Measurements from ENCODE around the gene SPNS2.

SPNS2 gene

GRCh38 chr17:4572131-4572530 is 73.5 kb downstream of the SPNS2 start:
- Histone ChIP-seq H3K9me3 (ENCODE audit: insufficient read depth, low read depth, low read length) (no peaks in the 10 kb centered on the region), H3F3A (ENCODE audit: low read depth) (no peaks in the 10 kb centered on the region), H3K9me2 (replicated peaks; ENCODE audit: low read depth, low read length) (no peaks in the 10 kb centered on the region), H3K36me3 (ENCODE audit: insufficient read depth, low read length) (no peaks in the 10 kb centered on the region), H3K4me1 (ENCODE audit: insufficient read depth, low read length, poor library complexity, severe bottlenecking) (peaks cover 10% of the 10 kb centered on the region), H3K4me2 (ENCODE audit: low read depth, low read length, poor library complexity, severe bottlenecking) (no peak overlapping the region), H3K4me3 (ENCODE audit: low read length, poor library complexity, severe bottlenecking) (no peak overlapping the region), H4K20me1 (ENCODE audit: insufficient read depth, low read length, poor library complexity, severe bottlenecking) (no peaks in the 10 kb centered on the region), H3K79me2 (ENCODE audit: insufficient read depth, low read length) (no peaks in the 10 kb centered on the region), H2AFZ (ENCODE audit: low read length) (no peak overlapping the region), H3K9ac (ENCODE audit: low read depth, low read length, poor library complexity, severe bottlenecking) (no peak overlapping the region), H3K27me3 (ENCODE audit: insufficient read depth, low read length, poor library complexity, severe bottlenecking) (no peaks in the 10 kb centered on the region)
- TF ChIP-seq EZH2phosphoT487 (IDR thresholded peaks at IDR 0.05; ENCODE audit: borderline replicate concordance) (no peak), CTCF (conservative IDR thresholded peaks at IDR 0.05; ENCODE audit: low read length) (no peak)

DNA sequence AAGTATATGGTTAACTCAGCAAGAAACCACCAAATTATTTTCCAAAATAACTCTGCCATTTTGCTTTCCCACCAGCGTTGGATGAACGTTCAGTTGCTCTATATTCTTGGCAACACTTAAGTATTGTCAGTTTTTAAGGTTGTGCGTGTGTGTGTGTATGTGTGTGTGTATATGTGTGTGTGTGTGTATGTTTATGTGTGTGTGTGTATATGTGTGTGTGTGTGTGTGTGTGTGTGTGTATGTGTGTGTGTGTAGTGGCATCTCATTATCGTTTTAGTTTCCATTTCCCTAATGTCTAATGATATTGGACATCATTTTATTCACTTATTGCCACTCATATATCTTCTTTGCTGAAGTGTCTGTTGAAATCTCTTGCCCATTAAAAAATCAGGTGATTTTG is 74.4 kb downstream of the SPNS2 start:
- no peak overlapping the region for H3K9ac ChIP-seq (ENCODE audit: low read depth, low read length, poor library complexity, severe bottlenecking)
- no peak overlapping the region for H2AFZ ChIP-seq (ENCODE audit: low read length)
- no peaks in the 10 kb centered on the region for H3K79me2 ChIP-seq (ENCODE audit: insufficient read depth, low read length)
- H4K20me1 ChIP-seq (ENCODE audit: insufficient read depth, low read length, poor library complexity, severe bottlenecking): no peaks in the 10 kb centered on the region
- H3K4me2 ChIP-seq (ENCODE audit: low read depth, low read length, poor library complexity, severe bottlenecking): no peak overlapping the region
- no peak overlapping the region for H3K4me3 ChIP-seq (ENCODE audit: low read length, poor library complexity, severe bottlenecking)
- H3K9me3 ChIP-seq (ENCODE audit: insufficient read depth, low read depth, low read length): no peaks in the 10 kb centered on the region
- no peaks in the 10 kb centered on the region for H3K9me2 ChIP-seq (replicated peaks; ENCODE audit: low read depth, low read length)
- no peaks in the 10 kb centered on the region for H3K36me3 ChIP-seq (ENCODE audit: insufficient read depth, low read length)
- no peaks in the 10 kb centered on the region for H3F3A ChIP-seq (ENCODE audit: low read depth)
- no peaks in the 10 kb centered on the region for H3K27me3 ChIP-seq (ENCODE audit: insufficient read depth, low read length, poor library complexity, severe bottlenecking)
- H3K4me1 ChIP-seq (ENCODE audit: insufficient read depth, low read length, poor library complexity, severe bottlenecking): peaks cover 10% of the 10 kb centered on the region
- TF ChIP-seq CTCF (conservative IDR thresholded peaks at IDR 0.05; ENCODE audit: low read length): no peak
- no peak for TF ChIP-seq EZH2phosphoT487 (IDR thresholded peaks at IDR 0.05; ENCODE audit: borderline replicate concordance)

- Histone ChIP-seq H3K9ac (ENCODE audit: low read depth, low read length, poor library complexity, severe bottlenecking) (no peak overlapping the region), H3K79me2 (ENCODE audit: insufficient read depth, low read length) (no peaks in the 10 kb centered on the region)
- TF ChIP-seq EZH2phosphoT487 (IDR thresholded peaks at IDR 0.05; ENCODE audit: borderline replicate concordance) (no peak), CTCF (conservative IDR thresholded peaks at IDR 0.05; ENCODE audit: low read length) (no peak)
These were observed 75.0 kb downstream of the SPNS2 start for GRCh38 chr17:4573669-4574068.

More at GRCh38 chr17:4573669-4574068, 75.0 kb downstream of the SPNS2 start:
- H3K4me3 ChIP-seq (ENCODE audit: low read length, poor library complexity, severe bottlenecking): no peak overlapping the region
- no peaks in the 10 kb centered on the region for H3K36me3 ChIP-seq (ENCODE audit: insufficient read depth, low read length)
- no peaks in the 10 kb centered on the region for H4K20me1 ChIP-seq (ENCODE audit: insufficient read depth, low read length, poor library complexity, severe bottlenecking)
- no peaks in the 10 kb centered on the region for H3K9me2 ChIP-seq (replicated peaks; ENCODE audit: low read depth, low read length)
- no peak overlapping the region for H3K4me2 ChIP-seq (ENCODE audit: low read depth, low read length, poor library complexity, severe bottlenecking)
- no peaks in the 10 kb centered on the region for H3F3A ChIP-seq (ENCODE audit: low read depth)
- H3K27me3 ChIP-seq (ENCODE audit: insufficient read depth, low read length, poor library complexity, severe bottlenecking): no peaks in the 10 kb centered on the region
- H2AFZ ChIP-seq (ENCODE audit: low read length): no peak overlapping the region
- no peaks in the 10 kb centered on the region for H3K9me3 ChIP-seq (ENCODE audit: insufficient read depth, low read depth, low read length)
- H3K4me1 ChIP-seq (ENCODE audit: insufficient read depth, low read length, poor library complexity, severe bottlenecking): peaks cover 10% of the 10 kb centered on the region
